Stimulated activated CD4-positive, alpha-beta T cell treated with anti-CD3 and anti-CD28 coated beads, Interleukin-15, amount 100 ng/mL, for 24 hours (primary cell): ENCODE data around the gene AKAP7.
"Not testable (repeated sequence)": the region's sequence is repeated elsewhere in the genome, so short reads cannot be mapped to it uniquely, and the experiment has no call there.

Experiments used
- DNase-seq: peaks from one replicate; pipeline ENCODE4 v3.0.0-alpha.2; 2020

The AKAP7 gene

GRCh38 chr6:131300826-131301225 lies 165.6 kb downstream of the AKAP7 start:
- not testable (repeated sequence) for DNase-seq

DNA sequence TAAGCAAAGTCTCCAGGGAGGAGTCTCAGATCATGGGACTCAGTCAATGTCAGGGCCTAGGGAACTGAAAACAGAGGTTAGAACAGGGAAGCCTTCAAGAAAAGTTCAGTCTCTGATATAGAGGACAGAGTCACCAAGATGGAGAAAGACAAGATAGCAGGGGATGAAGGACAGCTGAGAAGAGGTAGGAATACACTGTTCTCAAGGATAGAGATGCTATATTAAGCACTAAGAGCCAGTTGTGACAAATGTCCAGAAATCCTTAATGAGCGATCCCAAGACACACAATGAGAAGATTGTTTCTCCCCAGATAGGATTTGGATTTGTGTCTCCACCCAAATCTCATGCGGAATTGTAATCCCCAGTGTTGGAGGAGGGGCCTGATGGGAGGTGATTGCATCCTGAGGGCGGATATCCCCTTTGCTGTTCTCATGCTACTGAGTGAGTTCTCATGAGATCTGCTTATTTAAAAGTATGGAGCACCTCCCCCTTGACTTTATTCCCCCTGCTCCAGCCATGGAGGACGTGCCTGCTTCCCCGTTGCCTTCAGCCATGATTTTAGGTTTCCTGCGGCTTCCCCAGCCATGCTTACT lies 168.2 kb downstream of the AKAP7 start:
- no peak for DNase-seq

DNA sequence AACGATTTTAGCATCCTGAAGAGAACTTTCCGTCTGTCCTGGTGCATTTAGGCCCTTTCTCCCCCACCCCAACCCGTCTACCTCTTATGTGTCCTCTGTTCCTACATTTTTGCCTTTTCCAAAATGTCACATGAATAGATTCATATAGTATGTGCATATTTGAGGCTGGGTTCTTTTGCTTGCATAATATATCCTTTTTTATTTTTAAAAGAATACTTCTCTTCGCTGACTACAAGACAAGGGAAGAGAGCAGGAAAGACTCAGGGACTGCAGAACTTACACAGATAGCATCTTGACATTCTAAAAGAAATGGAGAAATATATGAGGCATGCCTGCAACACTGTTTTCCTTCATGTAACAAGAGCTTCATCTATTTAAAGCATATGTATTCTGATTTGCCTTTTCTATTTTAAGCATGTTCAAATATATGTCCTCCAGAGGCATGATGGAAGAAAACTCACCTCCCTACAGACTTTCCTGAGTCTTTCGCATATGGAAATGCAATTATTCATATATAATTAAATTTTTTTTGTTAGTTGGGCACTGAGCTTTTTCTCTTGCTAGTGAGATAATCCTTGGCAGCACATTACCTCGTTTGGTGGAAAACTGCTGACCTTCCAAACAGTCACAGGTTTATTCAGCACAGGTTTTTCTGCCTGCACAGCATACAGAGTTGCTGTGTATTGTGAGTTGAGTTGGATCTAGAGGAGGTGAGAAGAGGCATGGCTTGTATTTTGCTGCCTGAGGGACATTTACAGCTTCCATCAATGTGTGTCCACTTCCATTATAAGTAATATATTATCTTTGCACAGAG lies 170.0 kb downstream of the AKAP7 start:
- DNase-seq, result no peak

GRCh38 chr6:131309437-131309836 lies 174.2 kb downstream of the AKAP7 start:
- DNase-seq, result no peak

GRCh38 chr6:131314838-131315237 lies 179.6 kb downstream of the AKAP7 start:
- DNase-seq, result no peak

- no peak for DNase-seq
These were observed 181.4 kb downstream of the AKAP7 start for GRCh38 chr6:131316654-131317053.

DNA sequence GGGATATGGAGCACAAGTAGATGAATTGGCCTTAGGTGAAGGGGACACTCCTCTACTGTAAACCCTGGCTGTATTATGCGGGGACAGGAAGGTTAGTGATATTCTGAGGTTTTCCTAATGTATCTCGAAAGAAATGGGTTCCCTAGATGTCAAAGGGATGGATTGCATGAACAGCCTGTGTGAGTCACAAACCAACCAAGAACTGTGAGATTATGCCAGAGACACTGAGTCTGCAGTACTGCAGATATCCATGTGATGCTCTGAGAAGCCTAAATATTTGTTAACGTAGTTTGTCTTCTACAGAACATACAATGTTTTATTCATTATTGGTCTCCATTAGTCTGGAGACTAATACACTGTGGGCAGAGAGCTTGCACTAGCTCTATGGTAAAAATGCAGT lies 182.2 kb downstream of the AKAP7 start:
- DNase-seq, result no peak

- DNase-seq, result no peak
These were observed 186.3 kb downstream of the AKAP7 start for GRCh38 chr6:131321589-131321988.

DNA sequence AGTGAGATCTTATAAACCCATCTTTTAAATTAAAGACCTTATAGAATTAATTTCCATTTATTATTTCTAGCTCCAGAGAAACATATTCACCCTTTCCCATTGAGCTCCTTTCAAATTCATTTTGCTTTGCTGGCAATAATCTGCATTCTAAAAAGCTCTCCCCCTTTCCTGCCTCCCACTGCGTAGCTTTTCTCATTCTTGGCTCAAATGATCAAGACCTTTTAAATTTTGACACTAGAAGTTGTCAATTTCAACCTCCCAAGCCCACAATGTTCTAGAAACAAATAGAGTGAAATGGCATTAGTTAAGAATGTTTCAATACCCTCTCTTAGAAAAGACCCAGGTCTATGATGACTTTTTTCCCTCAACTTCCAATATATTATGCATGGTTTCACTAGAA lies 186.9 kb downstream of the AKAP7 start:
- DNase-seq, result no peak

GRCh38 chr6:131325669-131326068 lies 190.4 kb downstream of the AKAP7 start:
- not testable (repeated sequence) for DNase-seq

GRCh38 chr6:131328727-131329126 lies 193.5 kb downstream of the AKAP7 start:
- DNase-seq, result not testable (repeated sequence)

DNA sequence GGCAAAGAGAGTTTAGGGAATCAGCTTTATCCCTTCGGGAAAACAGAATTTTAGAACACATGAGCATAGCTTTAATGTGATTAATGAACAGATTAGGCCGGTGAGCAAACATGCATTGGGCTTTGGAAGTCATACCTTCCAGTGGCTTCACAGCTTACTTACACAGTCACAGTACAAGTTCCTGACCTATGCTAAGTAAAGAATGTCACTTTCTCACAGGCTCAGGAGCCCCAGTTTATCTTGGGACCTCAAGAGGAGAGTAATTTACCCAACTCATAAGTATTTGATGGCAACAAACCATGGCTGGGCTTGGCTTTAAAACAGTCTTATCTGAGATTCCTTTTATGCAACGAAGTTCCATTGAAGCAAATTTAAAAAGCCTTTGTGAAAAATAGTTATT lies 195.9 kb downstream of the AKAP7 start:
- no peak for DNase-seq

DNA sequence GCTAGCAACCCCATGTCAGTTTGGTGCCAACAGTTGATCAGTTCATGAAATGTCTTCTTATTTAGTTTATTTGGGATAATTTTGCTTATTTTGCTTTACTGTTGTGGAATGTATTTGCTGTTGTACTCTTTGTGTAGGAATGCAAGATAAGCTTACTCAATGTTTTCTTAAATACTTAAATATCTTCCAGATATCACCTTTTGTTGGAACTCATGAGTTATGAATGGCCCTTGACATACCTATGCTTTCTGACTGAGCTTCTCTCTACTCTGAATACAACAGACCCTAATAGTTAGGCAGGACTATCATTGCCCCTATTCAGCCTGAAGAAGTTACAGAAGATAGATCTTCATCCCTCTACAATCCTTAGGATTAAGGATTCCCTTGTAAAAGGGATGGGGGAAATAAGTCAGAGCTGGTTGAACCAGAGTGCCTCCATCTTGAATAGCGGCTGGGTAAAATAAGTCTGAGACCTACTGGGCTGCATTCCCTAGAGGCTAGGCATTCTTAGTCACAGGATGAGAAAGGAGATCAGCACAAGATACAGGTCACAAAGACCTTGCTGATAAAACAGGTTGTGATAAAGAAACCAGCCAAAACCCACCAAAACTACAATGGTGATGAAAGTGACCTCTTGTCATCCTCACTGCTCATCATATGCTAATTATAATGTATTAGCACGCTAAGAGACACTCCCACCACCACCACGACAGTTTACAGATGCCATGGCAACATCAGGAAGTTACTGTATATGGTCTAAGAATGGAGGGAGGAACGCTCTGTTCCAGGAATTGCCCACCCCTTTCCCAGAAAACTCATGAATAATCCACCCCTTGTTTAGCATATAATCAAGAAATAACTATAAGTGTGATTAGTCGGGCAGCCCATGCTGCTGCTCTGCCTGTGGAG lies 196.9 kb downstream of the AKAP7 start:
- DNase-seq, result no peak
